ENCODE data around the gene HYLS1.

The HYLS1 gene

GRCh38 chr11:125918140-125918840 is 30.8 kb downstream of the HYLS1 start:
- Histone ChIP-seq H3K4me1 (ENCODE audit: insufficient read depth, low read length, severe bottlenecking) (no peaks in the 10 kb centered on the region), H3K9ac (ENCODE audit: low read length) (no peak overlapping the region), H3K9me3 (ENCODE audit: low read length) (no peaks in the 10 kb centered on the region)

GRCh38 chr11:125921042-125921441 is 33.6 kb downstream of the HYLS1 start:
- no peaks in the 10 kb centered on the region for H3K36me3 ChIP-seq (ENCODE audit: insufficient read depth, low read length)
- H3F3A ChIP-seq (ENCODE audit: insufficient read depth, low read length): no peaks in the 10 kb centered on the region
- H3K9me3 ChIP-seq (ENCODE audit: low read length): no peaks in the 10 kb centered on the region
- H4K20me1 ChIP-seq (ENCODE audit: insufficient read depth, low read length): no peaks in the 10 kb centered on the region
- no peaks in the 10 kb centered on the region for H3K4me1 ChIP-seq (ENCODE audit: insufficient read depth, low read length, severe bottlenecking)
- no peak overlapping the region for H3K4me3 ChIP-seq (ENCODE audit: low read depth, low read length, poor library complexity, severe bottlenecking)
- H2AFZ ChIP-seq (ENCODE audit: low read length): no peak overlapping the region
- H3K79me2 ChIP-seq (ENCODE audit: insufficient read depth, low read length): no peaks in the 10 kb centered on the region
- H3K4me2 ChIP-seq (ENCODE audit: low read length): no peak overlapping the region
- no peaks in the 10 kb centered on the region for H3K9me2 ChIP-seq (ENCODE audit: low read depth, low read length)
- no peak overlapping the region for H3K27ac ChIP-seq (ENCODE audit: low read depth, low read length, poor library complexity, severe bottlenecking)
- H3K9ac ChIP-seq (ENCODE audit: low read length): no peak overlapping the region
- TF ChIP-seq EZH2 (IDR thresholded peaks at IDR 0.05; ENCODE audit: borderline replicate concordance, low read length): no peak
- TF ChIP-seq CTCF (IDR thresholded peaks at IDR 0.05; ENCODE audit: low read length): no peak
- no peaks in the 10 kb centered on the region for H3K27me3 ChIP-seq (ENCODE audit: insufficient read depth, low read length)

More at GRCh38 chr11:125918140-125918840, 30.8 kb downstream of the HYLS1 start:
- Histone ChIP-seq H3K27ac (ENCODE audit: low read depth, low read length, poor library complexity, severe bottlenecking) (no peak overlapping the region), H4K20me1 (ENCODE audit: insufficient read depth, low read length) (no peaks in the 10 kb centered on the region), H3K27me3 (ENCODE audit: insufficient read depth, low read length) (no peaks in the 10 kb centered on the region), H3K4me3 (ENCODE audit: low read depth, low read length, poor library complexity, severe bottlenecking) (no peak overlapping the region), H3K36me3 (ENCODE audit: insufficient read depth, low read length) (no peaks in the 10 kb centered on the region), H3K4me2 (ENCODE audit: low read length) (no peak overlapping the region), H3F3A (ENCODE audit: insufficient read depth, low read length) (no peaks in the 10 kb centered on the region), H3K79me2 (ENCODE audit: insufficient read depth, low read length) (no peaks in the 10 kb centered on the region), H3K9me2 (ENCODE audit: low read depth, low read length) (no peaks in the 10 kb centered on the region), H2AFZ (ENCODE audit: low read length) (no peak overlapping the region)
- no peak for TF ChIP-seq EZH2 (IDR thresholded peaks at IDR 0.05; ENCODE audit: borderline replicate concordance, low read length)
- no peak for TF ChIP-seq CTCF (IDR thresholded peaks at IDR 0.05; ENCODE audit: low read length)

DNA sequence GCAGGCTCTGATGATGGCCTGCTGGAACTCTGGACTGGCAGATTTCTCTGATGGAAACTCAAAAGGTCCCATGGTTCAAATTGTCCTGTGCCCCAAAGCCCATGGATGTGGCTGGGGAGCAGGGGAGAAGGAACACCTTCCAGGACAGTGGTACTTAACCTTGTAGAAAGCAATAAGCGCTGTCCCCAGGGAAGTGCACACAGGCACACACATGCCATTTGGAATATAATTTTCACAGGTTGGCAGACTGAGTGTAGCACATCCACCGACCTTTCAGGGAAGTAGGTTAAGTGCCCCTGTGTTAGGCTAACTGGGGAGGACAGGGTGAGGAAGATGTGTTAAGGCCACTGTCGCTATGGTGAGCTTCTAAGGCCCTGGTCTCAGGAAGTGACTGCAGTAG is 34.7 kb downstream of the HYLS1 start:
- H2AFZ ChIP-seq (ENCODE audit: low read length): no peak overlapping the region
- H3K4me3 ChIP-seq (ENCODE audit: low read depth, low read length, poor library complexity, severe bottlenecking): no peak overlapping the region
- no peaks in the 10 kb centered on the region for H3K4me1 ChIP-seq (ENCODE audit: insufficient read depth, low read length, severe bottlenecking)
- no peak overlapping the region for H3K9ac ChIP-seq (ENCODE audit: low read length)
- no peak overlapping the region for H3K4me2 ChIP-seq (ENCODE audit: low read length)
- no peaks in the 10 kb centered on the region for H3K27me3 ChIP-seq (ENCODE audit: insufficient read depth, low read length)
- H3F3A ChIP-seq (ENCODE audit: insufficient read depth, low read length): no peaks in the 10 kb centered on the region
- no peaks in the 10 kb centered on the region for H3K9me3 ChIP-seq (ENCODE audit: low read length)
- H3K9me2 ChIP-seq (ENCODE audit: low read depth, low read length): no peaks in the 10 kb centered on the region
- H3K79me2 ChIP-seq (ENCODE audit: insufficient read depth, low read length): no peaks in the 10 kb centered on the region
- no peak overlapping the region for H3K27ac ChIP-seq (ENCODE audit: low read depth, low read length, poor library complexity, severe bottlenecking)
- no peak for TF ChIP-seq CTCF (IDR thresholded peaks at IDR 0.05; ENCODE audit: low read length)
- no peak for TF ChIP-seq EZH2 (IDR thresholded peaks at IDR 0.05; ENCODE audit: borderline replicate concordance, low read length)
- no peaks in the 10 kb centered on the region for H4K20me1 ChIP-seq (ENCODE audit: insufficient read depth, low read length)
- no peaks in the 10 kb centered on the region for H3K36me3 ChIP-seq (ENCODE audit: insufficient read depth, low read length)

All from OCI-LY1 (cell line).